ENCODE results near the gene SERPINA6. TPM values are rescaled to one million over a fixed set of nuclear protein-coding genes. Genes with fewer than 3 reads are reported as not detected.
A peak's percentile ranks its signal among the peaks of the same experiment; 100 is the strongest.

The SERPINA6 gene
- total and polyA plus RNA-seq, 2 donors (not counting 1 experiment from before 2014, with no cell fraction given) = not detected

- H4K20me1 ChIP-seq (ENCODE audit: control insufficient read depth, insufficient read depth, low read length, poor library complexity, severe bottlenecking) = no peaks in the 10 kb centered on the region
- no peaks in the 10 kb centered on the region for H3K27me3 ChIP-seq (replicated peaks in 1 of 4; ENCODE audit: control extremely low read depth in 1 of 4, control insufficient read depth in 3 of 4, insufficient read depth in 4 of 4, low read length in 3 of 4)
- H3K36me3 ChIP-seq (replicated peaks in 1 of 2; ENCODE audit: control extremely low read depth in 1 of 2, control insufficient read depth in 1 of 2, extremely low read depth in 1 of 2, insufficient read depth in 2 of 2, low read length in 1 of 2) = no peaks in the 10 kb centered on the region
- DNase-seq = peak; percentile 59
- no peak overlapping the region for H3K4me2 ChIP-seq (replicated peaks; ENCODE audit: low read depth, low read length, poor library complexity, severe bottlenecking)
- Mint-ChIP-seq H3K27ac (peak overlapping the region; percentile 41), H3K27me3 (peaks cover 9% of the 10 kb centered on the region), H3K9me3 (ENCODE audit: insufficient read depth) (no peaks in the 10 kb centered on the region), H3K4me3 (no peak overlapping the region), H3K4me1 (peaks cover 24% of the 10 kb centered on the region)
- no peak for ATAC-seq (ENCODE audit: low read depth)
- no peak overlapping the region for H3K4me3 ChIP-seq (ENCODE audit: control extremely low read depth in 1 of 5, extremely low read depth in 1 of 5, insufficient read depth in 1 of 5, low read depth in 2 of 5, low read length in 4 of 5)
- intact Hi-C loops (cut with micrococcal nuclease) = loop anchor here (10.0 kb wide), 1 partner anchor 139 kb away; no protein-coding TSS in a partner anchor
- ChIA-PET POLR2A (no interaction called here), CTCF (no interaction called here)
- WGBS (ENCODE audit: insufficient coverage) = 84% methylated on average over 8 of the region's 12 CpGs
- H3K9ac ChIP-seq (ENCODE audit: low read length) = no peak overlapping the region
- H2AFZ ChIP-seq (ENCODE audit: insufficient read depth, low read depth, low read length, poor library complexity, severe bottlenecking) = no peak overlapping the region
- H3K4me1 ChIP-seq (ENCODE audit: control insufficient read depth in 2 of 2, insufficient read depth in 2 of 2, low read length in 2 of 2) = peaks cover 0 to 15% of the 10 kb centered on the region in 2 donors
- H3K79me2 ChIP-seq (ENCODE audit: control insufficient read depth, insufficient read depth, low read length) = no peaks in the 10 kb centered on the region
- no peak for TF ChIP-seq EZH2 (IDR thresholded peaks at IDR 0.05; ENCODE audit: borderline replicate concordance, insufficient read depth, low read depth, low read length, poor library complexity, severe bottlenecking)
- TF ChIP-seq, protein P1, sequence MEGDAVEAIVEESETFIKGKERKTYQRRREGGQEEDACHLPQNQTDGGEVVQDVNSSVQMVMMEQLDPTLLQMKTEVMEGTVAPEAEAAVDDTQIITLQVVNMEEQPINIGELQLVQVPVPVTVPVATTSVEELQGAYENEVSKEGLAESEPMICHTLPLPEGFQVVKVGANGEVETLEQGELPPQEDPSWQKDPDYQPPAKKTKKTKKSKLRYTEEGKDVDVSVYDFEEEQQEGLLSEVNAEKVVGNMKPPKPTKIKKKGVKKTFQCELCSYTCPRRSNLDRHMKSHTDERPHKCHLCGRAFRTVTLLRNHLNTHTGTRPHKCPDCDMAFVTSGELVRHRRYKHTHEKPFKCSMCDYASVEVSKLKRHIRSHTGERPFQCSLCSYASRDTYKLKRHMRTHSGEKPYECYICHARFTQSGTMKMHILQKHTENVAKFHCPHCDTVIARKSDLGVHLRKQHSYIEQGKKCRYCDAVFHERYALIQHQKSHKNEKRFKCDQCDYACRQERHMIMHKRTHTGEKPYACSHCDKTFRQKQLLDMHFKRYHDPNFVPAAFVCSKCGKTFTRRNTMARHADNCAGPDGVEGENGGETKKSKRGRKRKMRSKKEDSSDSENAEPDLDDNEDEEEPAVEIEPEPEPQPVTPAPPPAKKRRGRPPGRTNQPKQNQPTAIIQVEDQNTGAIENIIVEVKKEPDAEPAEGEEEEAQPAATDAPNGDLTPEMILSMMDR (IDR thresholded peaks at IDR 0.05) = no peak
- H3K27ac ChIP-seq (ENCODE audit: low read length in 2 of 2) = peak overlapping the region; percentile 38 to 80
- H3K9me3 ChIP-seq (ENCODE audit: control extremely low read depth in 1 of 3, control insufficient read depth in 2 of 3, insufficient read depth in 1 of 3, low read length in 2 of 3) = peaks cover 0 to 22% (median 0%) of the 10 kb centered on the region in 3 donors
These were observed 22.4 kb upstream of the SERPINA6 start for GRCh38 chr14:94345344-94346064.

DNA sequence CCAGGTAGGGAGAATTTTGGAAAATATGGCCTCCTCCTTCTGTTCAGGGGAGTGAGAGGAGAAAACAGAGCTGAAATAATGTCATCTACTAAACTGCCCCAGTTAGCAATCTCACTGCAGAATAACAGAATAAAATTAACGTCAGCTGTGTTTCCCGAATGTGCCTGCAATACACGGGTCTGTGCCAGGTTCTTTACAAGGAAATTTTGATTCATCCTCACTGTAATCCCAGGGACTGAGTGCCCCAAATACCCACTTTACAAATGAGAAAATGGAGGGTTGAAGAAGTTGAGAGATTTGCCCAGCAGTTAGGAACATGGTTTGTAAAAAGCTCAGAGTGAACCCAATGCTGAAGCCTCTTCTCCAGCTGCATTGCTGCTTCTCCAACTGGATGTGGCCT is 21.3 kb upstream of the SERPINA6 start:
- Histone ChIP-seq H3K4me1 (ENCODE audit: control insufficient read depth in 2 of 2, insufficient read depth in 2 of 2, low read length in 2 of 2) (peaks cover 0 to 15% of the 10 kb centered on the region in 2 donors), H3K4me3 (ENCODE audit: control extremely low read depth in 1 of 5, extremely low read depth in 1 of 5, insufficient read depth in 1 of 5, low read depth in 2 of 5, low read length in 4 of 5) (no peak overlapping the region), H3K27me3 (replicated peaks in 1 of 4; ENCODE audit: control extremely low read depth in 1 of 4, control insufficient read depth in 3 of 4, insufficient read depth in 4 of 4, low read length in 3 of 4) (no peaks in the 10 kb centered on the region), H3K9ac (ENCODE audit: low read length) (no peak overlapping the region), H3K27ac (ENCODE audit: low read length in 2 of 2) (no peak overlapping the region), H3K79me2 (ENCODE audit: control insufficient read depth, insufficient read depth, low read length) (no peaks in the 10 kb centered on the region), H2AFZ (ENCODE audit: insufficient read depth, low read depth, low read length, poor library complexity, severe bottlenecking) (no peak overlapping the region), H3K4me2 (replicated peaks; ENCODE audit: low read depth, low read length, poor library complexity, severe bottlenecking) (no peak overlapping the region), H3K9me3 (ENCODE audit: control extremely low read depth in 1 of 3, control insufficient read depth in 2 of 3, insufficient read depth in 1 of 3, low read length in 2 of 3) (peaks cover 0 to 20% (median 0%) of the 10 kb centered on the region in 3 donors), H4K20me1 (ENCODE audit: control insufficient read depth, insufficient read depth, low read length, poor library complexity, severe bottlenecking) (no peaks in the 10 kb centered on the region), H3K36me3 (replicated peaks in 1 of 2; ENCODE audit: control extremely low read depth in 1 of 2, control insufficient read depth in 1 of 2, extremely low read depth in 1 of 2, insufficient read depth in 2 of 2, low read length in 1 of 2) (no peaks in the 10 kb centered on the region)
- DNase-seq (no peak), ATAC-seq (ENCODE audit: low read depth) (no peak)
- no peak overlapping the region for H3K27ac Mint-ChIP-seq
- peaks cover 24% of the 10 kb centered on the region for H3K4me1 Mint-ChIP-seq
- ChIA-PET CTCF (no interaction called here), POLR2A (no interaction called here)
- no peak overlapping the region for H3K4me3 Mint-ChIP-seq
- no peaks in the 10 kb centered on the region for H3K9me3 Mint-ChIP-seq (ENCODE audit: insufficient read depth)
- WGBS (ENCODE audit: insufficient coverage) = 96% methylated on average over 3 of the region's 3 CpGs
- TF ChIP-seq, protein P1 (IDR thresholded peaks at IDR 0.05) = no peak
- no peak for TF ChIP-seq EZH2 (IDR thresholded peaks at IDR 0.05; ENCODE audit: borderline replicate concordance, insufficient read depth, low read depth, low read length, poor library complexity, severe bottlenecking)
- H3K27me3 Mint-ChIP-seq = peaks cover 12% of the 10 kb centered on the region
- intact Hi-C loops (cut with micrococcal nuclease) = loop anchor here (10.0 kb wide), 1 partner anchor 140 kb away; no protein-coding TSS in a partner anchor

All from B cell (primary cell).